Measurements from ENCODE around the gene APOA4. TPM values are rescaled to one million over a fixed set of nuclear protein-coding genes. Genes with fewer than 3 reads are reported as not detected.

The APOA4 gene
- polyA plus RNA-seq, 2 of the 4 experiments (the other 2 are of a cell fraction), result not detected

- DNase-seq (ENCODE audit: low read depth in 1 of 2, low spot score in 1 of 2) (no peak), ATAC-seq (no peak), FAIRE-seq (no peak)
- H3K4me1 ChIP-seq, result 0 out of 3 replicates have a peak, but pooled peaks cover 4% of the 10 kb centered on the region
- no peaks in the 10 kb centered on the region for H3K9me3 ChIP-seq
- H3K27ac ChIP-seq, result no peak overlapping the region
- 60% methylated on average over 5 of the region's 6 CpGs for WGBS (ENCODE audit: missing lambda C conversion rate)
- H3K4me2 ChIP-seq, result no peak overlapping the region
- ChIA-PET CTCF (interaction anchor here (1.3 to 1.5 kb wide), 2 partner anchors 25 to 49 kb away, joined by 3 read pairs; no protein-coding TSS in a partner anchor), POLR2A (no interaction called here)
- H3K4me3 ChIP-seq, result no peak overlapping the region
- TF ChIP-seq HEYL (CRISPR knock-in tag; IDR thresholded peaks at IDR 0.05) (no peak), MYC (IDR thresholded peaks at IDR 0.05; ENCODE audit: borderline replicate concordance, low read length) (no peak)
Measured at GRCh38 chr11:116838321-116839084, 15.4 kb upstream of the APOA4 start.

- H3K4me2 ChIP-seq, result no peak within 1 kb of the TSS
- ATAC-seq (no peak), DNase-seq (ENCODE audit: low read depth in 1 of 2, low spot score in 1 of 2) (no peak), FAIRE-seq (no peak)
- 71% methylated on average over 12 of the region's 19 CpGs for WGBS (ENCODE audit: missing lambda C conversion rate)
- TF ChIP-seq RCOR1 (IDR thresholded peaks at IDR 0.05; ENCODE audit: low read depth, low read length) (no peak), RNF2 (IDR thresholded peaks at IDR 0.05; ENCODE audit: borderline replicate concordance, low read depth) (no peak), ATOH8 (CRISPR knock-in tag; IDR thresholded peaks at IDR 0.05; ENCODE audit: low read depth) (no peak), HMGXB4 (CRISPR knock-in tag; IDR thresholded peaks at IDR 0.05; ENCODE audit: borderline replicate concordance) (no peak), ZSCAN20 (CRISPR knock-in tag; IDR thresholded peaks at IDR 0.05) (no peak)
- no peaks in the 10 kb centered on the region for H3K9me3 ChIP-seq
- ChIA-PET POLR2A (no interaction called here), CTCF (interaction anchor here (0.6 to 3.7 kb wide), 7 partner anchors 10 to 268 kb away, joined by 3 to 56 read pairs (median 7); partner anchors contain the start of gene APOA5)
- 0 out of 3 replicates have a peak, but pooled peaks cover 4% of the 10 kb centered on the region for H3K4me1 ChIP-seq
- H3K4me3 ChIP-seq, result no peak within 1 kb of the TSS
- H3K27ac ChIP-seq, result no peak within 1 kb of the TSS
Measured at GRCh38 chr11:116837231-116838091, 14.4 kb upstream of the APOA4 start, which contains the start of gene APOA1. Gene APOA1 (minus strand): TSS chr11:116837622. CDS start chr11:116837387, 235 bp downstream.

- 63% methylated on average over 5 of the region's 7 CpGs for WGBS (ENCODE audit: missing lambda C conversion rate)
- no peak for FAIRE-seq
- Histone ChIP-seq H3K4me3 (no peak overlapping the region), H3K27ac (no peak overlapping the region), H3K4me1 (0 out of 3 replicates have a peak, but pooled peaks cover 4% of the 10 kb centered on the region), H3K4me2 (no peak overlapping the region), H3K9me3 (no peaks in the 10 kb centered on the region)
- CTCF ChIA-PET, result interaction anchor here (0.6 to 3.7 kb wide), 23 partner anchors 9 to 399 kb away, joined by 3 to 56 read pairs (median 4); partner anchors contain the start of genes APOA4, APOA5 and BUD13
- no peak for DNase-seq (ENCODE audit: low read depth in 1 of 2, low spot score in 1 of 2)
- POLR2A ChIA-PET, result interaction anchor here (1.3 kb wide), 1 partner anchor 63 kb away, joined by 5 read pairs; the partner anchor contains the start of gene BUD13
- no peak for ATAC-seq
- TF ChIP-seq CHD2 (IDR thresholded peaks at IDR 0.05; ENCODE audit: low read length, partially characterized antibody) (no peak), RAD21 (conservative IDR thresholded peaks at IDR 0.05 in 1 of 2, IDR thresholded peaks at IDR 0.05 in 1 of 2) (no peak), RNF2 (IDR thresholded peaks at IDR 0.05; ENCODE audit: borderline replicate concordance, low read depth) (no peak), SREBF2 (IDR thresholded peaks at IDR 0.05) (no peak)
Measured at GRCh38 chr11:116836632-116836991, 13.5 kb upstream of the APOA4 start.
